Endothelial cell (in vitro differentiated cells): ENCODE results near the gene CLDN3. TPM values are rescaled to one million over a fixed set of nuclear protein-coding genes. Genes with fewer than 3 reads are reported as not detected.
A peak's percentile ranks its signal among the peaks of the same experiment; 100 is the strongest.
"Not testable (repeated sequence)": the region's sequence is repeated elsewhere in the genome, so short reads cannot be mapped to it uniquely, and the experiment has no call there.

ENCODE experiments used
- DNase-seq: peaks from one replicate; pipeline ENCODE4 v3.0.0; 2021; ENCODE audit warnings: low spot score
- H3K27ac Mint-ChIP-seq: one replicate; pipeline ENCODE4 v1.8.0; 2021; ENCODE audit warnings: mixed read lengths, inconsistent platforms; ENCODE audit not compliant: unreplicated experiment
- H3K27me3 Mint-ChIP-seq: one replicate; pipeline ENCODE4 v1.8.0; 2021; ENCODE audit warnings: mild to moderate bottlenecking, moderate library complexity, mixed read lengths, inconsistent platforms; ENCODE audit not compliant: unreplicated experiment
- H3K36me3 Mint-ChIP-seq: one replicate; pipeline ENCODE4 v1.8.0; 2021; ENCODE audit warnings: mild to moderate bottlenecking, low read depth, mixed read lengths, inconsistent platforms; ENCODE audit not compliant: unreplicated experiment
- H3K4me1 Mint-ChIP-seq: one replicate; pipeline ENCODE4 v1.8.0; 2021; ENCODE audit warnings: mild to moderate bottlenecking, mixed read lengths, inconsistent platforms; ENCODE audit not compliant: unreplicated experiment
- H3K4me3 Mint-ChIP-seq: one replicate; pipeline ENCODE4 v1.8.0; 2021; ENCODE audit warnings: mild to moderate bottlenecking, mixed read lengths, inconsistent platforms; ENCODE audit not compliant: unreplicated experiment
- H3K9me3 Mint-ChIP-seq: one replicate; pipeline ENCODE4 v1.8.0; 2021; ENCODE audit warnings: mixed read lengths, inconsistent platforms; ENCODE audit not compliant: unreplicated experiment
- CTCF ChIP-seq: fragments of 200-600 bp; sonication (generic); IDR thresholded peaks from one replicate; pipeline ENCODE4 v1.5.0; 2021; ENCODE audit warnings: antibody characterized with exemption; ENCODE audit not compliant: unreplicated experiment
- total RNA-seq: library from RNA; stranded (reverse); fragmentation: NEBNext Ultra II Directional; extraction: Animal tissue kit (Norgen Biotek cat#: 25700); gene quantifications from one replicate; pipeline ENCODE4 v1.2.1, GENCODE V29; 2021; ENCODE audit not compliant: unreplicated experiment

Gene CLDN3
- total RNA-seq, 1 donor from 2014 or later, result 0.36 TPM

GRCh38 chr7:73810998-73811360, 40.9 kb upstream of the CLDN3 start:
- no peaks in the 10 kb centered on the region for H3K4me1 Mint-ChIP-seq

GRCh38 chr7:73809467-73809951, 39.4 kb upstream of the CLDN3 start:
- no peaks in the 10 kb centered on the region for H3K4me1 Mint-ChIP-seq
- no peak overlapping the region for H3K4me3 Mint-ChIP-seq
- no peak overlapping the region for H3K27ac Mint-ChIP-seq
- no peaks in the 10 kb centered on the region for H3K27me3 Mint-ChIP-seq
- TF ChIP-seq CTCF, result no peak
- H3K9me3 Mint-ChIP-seq, result no peaks in the 10 kb centered on the region
- no peaks in the 10 kb centered on the region for H3K36me3 Mint-ChIP-seq
- no peak for DNase-seq

More at GRCh38 chr7:73810998-73811360, 40.9 kb upstream of the CLDN3 start:
- Mint-ChIP-seq H3K9me3 (no peaks in the 10 kb centered on the region), H3K27ac (no peak overlapping the region), H3K27me3 (no peaks in the 10 kb centered on the region), H3K4me3 (no peak overlapping the region), H3K36me3 (no peaks in the 10 kb centered on the region)
- no peak for TF ChIP-seq CTCF
- DNase-seq, result no peak

GRCh38 chr7:73802459-73802858, 32.4 kb upstream of the CLDN3 start:
- Mint-ChIP-seq H3K27ac (no peak overlapping the region), H3K36me3 (no peaks in the 10 kb centered on the region), H3K4me3 (no peak overlapping the region), H3K27me3 (no peaks in the 10 kb centered on the region), H3K4me1 (peaks cover 12% of the 10 kb centered on the region), H3K9me3 (no peaks in the 10 kb centered on the region)
- DNase-seq, result no peak
- TF ChIP-seq CTCF, result no peak

- Mint-ChIP-seq H3K4me3 (no peak overlapping the region), H3K27me3 (no peaks in the 10 kb centered on the region), H3K36me3 (no peaks in the 10 kb centered on the region), H3K27ac (no peak overlapping the region), H3K9me3 (no peaks in the 10 kb centered on the region), H3K4me1 (peaks cover 12% of the 10 kb centered on the region)
- no peak for TF ChIP-seq CTCF
- DNase-seq, result no peak
Observed at GRCh38 chr7:73801577-73801976, 31.5 kb upstream of the CLDN3 start.

GRCh38 chr7:73799282-73800141, 29.4 kb upstream of the CLDN3 start:
- Mint-ChIP-seq H3K4me1 (peaks cover 12% of the 10 kb centered on the region), H3K27ac (peak overlapping the region; percentile 28), H3K36me3 (no peaks in the 10 kb centered on the region), H3K9me3 (no peaks in the 10 kb centered on the region), H3K4me3 (no peak overlapping the region), H3K27me3 (no peaks in the 10 kb centered on the region)
- no peak for DNase-seq
- TF ChIP-seq CTCF, result no peak

- not testable (repeated sequence) for H3K36me3 Mint-ChIP-seq, DNase-seq, H3K4me3 Mint-ChIP-seq, H3K27me3 Mint-ChIP-seq, H3K9me3 Mint-ChIP-seq, H3K27ac Mint-ChIP-seq
- H3K4me1 Mint-ChIP-seq, result peaks cover 12% of the 10 kb centered on the region
Observed at GRCh38 chr7:73797176-73797575, 27.1 kb upstream of the CLDN3 start.

GRCh38 chr7:73796656-73797055, 26.6 kb upstream of the CLDN3 start:
- DNase-seq, H3K27ac Mint-ChIP-seq: not testable (repeated sequence)
- peaks cover 12% of the 10 kb centered on the region for H3K4me1 Mint-ChIP-seq

More at GRCh38 chr7:73796656-73797055, 26.6 kb upstream of the CLDN3 start:
- not testable (repeated sequence) for H3K4me3 Mint-ChIP-seq, H3K9me3 Mint-ChIP-seq, H3K36me3 Mint-ChIP-seq, H3K27me3 Mint-ChIP-seq
